HepG2 (cell line): ENCODE measurements around the gene DCAF7. TPM values are rescaled to one million over a fixed set of nuclear protein-coding genes. Genes with fewer than 3 reads are reported as not detected.

Source experiments
- ATAC-seq: fragments of 200-7000 bp; cut with Tn5 transposase; 3 replicates; pipeline ENCODE4 v1.9.1; 2020; ENCODE audit warnings: mild to moderate bottlenecking, moderate library complexity
- BruUV-seq: library from RNA; stranded (reverse); fragments of 400-500 nt; replicated peaks from 2 replicates; lab custom pipeline; 2021; lab: Mats Ljungman, UMichigan
- CTCF ChIA-PET: fragments of 300-600 bp; formaldehyde crosslinking; extraction: SDS; loops from one replicate; lab custom pipeline; 2021; ENCODE audit warnings: low total read pairs, inconsistent platforms, low intra/inter-chr PET ratio; lab: Yijun Ruan, JAX
- POLR2A ChIA-PET: fragments of 350-600 bp; sonication (Branson Sonifier 250); formaldehyde crosslinking; loops from one replicate; lab custom pipeline; 2020; ENCODE audit warnings: antibody characterized with exemption, inconsistent platforms; lab: Yijun Ruan, JAX
- DNase-seq: peaks from one replicate; pipeline ENCODE4 v3.0.0-alpha.2; 2015; ENCODE audit warnings: low spot score
- FAIRE-seq: peaks from 3 replicates; lab custom pipeline; 2011; peaks lifted over from hg19 to GRCh38; lab: Jason Lieb, UNC
- H2AFZ ChIP-seq: one replicate; pipeline ENCODE4 v1.6.1; 2011; ENCODE audit warnings: low read length, inconsistent platforms
- H3K27ac ChIP-seq: fragments of 300-600 bp; 3 replicates; pipeline ENCODE4 v1.8.0; 2011; ENCODE audit warnings: mixed run types, mild to moderate bottlenecking, mixed read lengths, low read length, inconsistent platforms; ENCODE audit not compliant: insufficient read depth; ENCODE audit errors: extremely low read length
- H3K27me3 ChIP-seq, 2 experiments: fragments of 200-600 bp in 1 of 2; 2 replicates in 1 of 2; 3 replicates in 1 of 2; pipeline versions ENCODE4 v1.6.0 to v1.8.0; 2011; ENCODE audit warnings: low read length in 2 of 2, mild to moderate bottlenecking in 2 of 2, moderate library complexity in 2 of 2, inconsistent platforms in 1 of 2; ENCODE audit not compliant: insufficient read depth in 2 of 2, control insufficient read depth in 1 of 2
- H3K36me3 ChIP-seq, 2 experiments: fragments of 200-600 bp in 1 of 2; replicated peaks in 1 of 2; 2 replicates in 1 of 2; 3 replicates in 1 of 2; pipeline versions ENCODE4 v1.5.1 to v1.8.0; 2011; ENCODE audit warnings: low read length in 2 of 2, inconsistent platforms in 1 of 2; ENCODE audit not compliant: insufficient read depth in 2 of 2, control insufficient read depth in 1 of 2
- H3K4me1 ChIP-seq: 2 replicates; pipeline ENCODE4 v1.5.1; 2012; ENCODE audit warnings: low read length, inconsistent platforms; ENCODE audit not compliant: insufficient read depth
- H3K4me2 ChIP-seq: 2 replicates; pipeline ENCODE4 v1.6.0; 2011; ENCODE audit warnings: low read depth, low read length, inconsistent platforms
- H3K4me3 ChIP-seq, 3 experiments: fragments of 200-600 bp in 1 of 3; sonication (generic), shearing (Covaris generic) in 1 of 3; replicated peaks in 1 of 3; 2 replicates each; pipeline ENCODE4 v1.5.1; 2011 to 2016; ENCODE audit warnings: low read length in 3 of 3, inconsistent platforms in 2 of 3, low read depth in 2 of 3, mild to moderate bottlenecking in 2 of 3, control low read depth in 1 of 3, mixed read lengths in 1 of 3; ENCODE audit not compliant: insufficient read depth in 1 of 3
- H3K79me2 ChIP-seq: one replicate; pipeline ENCODE4 v1.6.1; 2011; ENCODE audit warnings: low read length, inconsistent platforms; ENCODE audit not compliant: insufficient read depth
- H3K9ac ChIP-seq: 2 replicates; pipeline ENCODE4 v1.6.0; 2011; ENCODE audit warnings: mild to moderate bottlenecking, low read depth, low read length, inconsistent platforms; ENCODE audit not compliant: insufficient read depth
- H3K9me3 ChIP-seq: 2 replicates; pipeline ENCODE4 v1.5.1; 2012; ENCODE audit warnings: mild to moderate bottlenecking, low read length
- H4K20me1 ChIP-seq: 2 replicates; pipeline ENCODE4 v1.6.0; 2011; ENCODE audit warnings: inconsistent platforms, mild to moderate bottlenecking, low read length, moderate library complexity; ENCODE audit not compliant: insufficient read depth
- MTA1 ChIP-seq: sonication (generic); formaldehyde crosslinking; IDR thresholded peaks from 2 replicates; pipeline ENCODE4 v1.4.0; 2020; ENCODE audit warnings: missing genetic modification reagents, mild to moderate bottlenecking, borderline replicate concordance
- POLR2A ChIP-seq, 2 experiments: IDR thresholded peaks; 2 replicates each; pipeline ENCODE4 v1.6.1; 2011; ENCODE audit warnings: low read depth in 2 of 2, low read length in 2 of 2, mild to moderate bottlenecking in 1 of 2, moderate library complexity in 1 of 2; ENCODE audit not compliant: insufficient read depth in 1 of 2
- TBP ChIP-seq: sonication (generic); formaldehyde crosslinking; IDR thresholded peaks from 2 replicates; pipeline ENCODE4 v1.5.0; 2020; ENCODE audit warnings: missing genetic modification reagents
- ZBTB33 ChIP-seq: sonication (generic); formaldehyde crosslinking; IDR thresholded peaks from 2 replicates; pipeline ENCODE4 v1.4.0; 2020; ENCODE audit warnings: missing genetic modification reagents
- ZBTB38 ChIP-seq: sonication (generic); formaldehyde crosslinking; IDR thresholded peaks from 2 replicates; pipeline ENCODE4 v1.5.1; 2020; ENCODE audit warnings: mild to moderate bottlenecking, missing genetic modification reagents
- WGBS: methylation state at CpG from one replicate; pipeline ENCODE4 v1.1.6; 2017; ENCODE audit warnings: low lambda C conversion rate; 5-methylcytosine and 5-hydroxymethylcytosine counted together
- in situ Hi-C: cut with HindIII; loops from 2 replicates; pipeline ENCODE4 v1.10.0; 2017; ENCODE audit warnings: low pct_unique_long_range_greater_than_20kb; ENCODE audit not compliant: extremely low pct_ligation_motif_present
- intact Hi-C: fragments of 100-400 bp; cut with micrococcal nuclease; formaldehyde crosslinking; loops from one replicate; pipeline ENCODE4 v1.10.0; 2022; ENCODE audit not compliant: unreplicated experiment
- polyA plus RNA-seq, 8 experiments: library from polyadenylated mRNA; depleted of rRNA in 3 of 8; stranded (reverse) in 7 of 8; unstranded in 1 of 8; fragments of >200 nt; fragmentation: Illumina TruSeq in 4 of 8; extraction: Trizol in 4 of 8; gene quantifications; 2 replicates each; pipeline versions ENCODE4 v1.2.1 to v1.2.3, GENCODE V29; 2011 to 2016; ENCODE audit warnings: low read depth in 4 of 8, missing spikeins in 1 of 8, mixed read lengths in 1 of 8; ENCODE audit not compliant: insufficient read depth in 1 of 8
- total RNA-seq, 5 experiments: library from RNA; depleted of rRNA; stranded (reverse); fragments of >200 nt; fragmentation: Illumina TruSeq; extraction: Trizol; gene quantifications; 2 replicates each; pipeline ENCODE4 v1.2.3, GENCODE V29; 2016; ENCODE audit warnings: low read depth in 1 of 5

DCAF7 gene
- total and polyA plus RNA-seq, 2 of the 13 experiments (the other 11 are each of a cell fraction or from before 2014, with no cell fraction given), result 55.2 to 73.4 TPM

GRCh38 chr17:63534816-63535455 lies 15.3 kb upstream of the DCAF7 start:
- H3K4me1 ChIP-seq, result peaks cover 33% of the 10 kb centered on the region
- H3K9ac ChIP-seq, result no peak overlapping the region
- intact Hi-C loops, result no loop called here
- in situ Hi-C loops, result no loop called here
- no TSS peak for BruUV-seq
- ChIA-PET CTCF (no interaction called here), POLR2A (no interaction called here)
- H3K9me3 ChIP-seq, result no peaks in the 10 kb centered on the region
- DNase-seq (no peak), FAIRE-seq (no peak), ATAC-seq (no peak)
- no peak overlapping the region for H2AFZ ChIP-seq
- no peaks in the 10 kb centered on the region for H3K79me2 ChIP-seq
- H3K27me3 ChIP-seq, result peaks cover 18 to 42% of the 10 kb centered on the region in 2 experiments
- no peak overlapping the region for H3K27ac ChIP-seq
- H3K4me3 ChIP-seq, result no peak overlapping the region
- no peaks in the 10 kb centered on the region for H3K36me3 ChIP-seq
- WGBS, result 35% methylated on average over 13 of the region's 13 CpGs
- 0 out of 2 replicates have a peak, but pooled peaks have one; percentile 1 for TF ChIP-seq ZBTB38 (CRISPR knock-in tag)
- TF ChIP-seq MTA1 (CRISPR knock-in tag), result 0 out of 2 replicates have a peak, but pooled peaks have one; percentile 28
- no peak for TF ChIP-seq TBP (CRISPR knock-in tag)
- no peaks in the 10 kb centered on the region for H4K20me1 ChIP-seq
- no peak overlapping the region for H3K4me2 ChIP-seq

GRCh38 chr17:63535640-63536039 lies 14.6 kb upstream of the DCAF7 start:
- in situ Hi-C loops, result no loop called here
- Histone ChIP-seq H3K27ac (no peak overlapping the region), H3K36me3 (no peaks in the 10 kb centered on the region), H3K27me3 (peaks cover 18 to 47% of the 10 kb centered on the region in 2 experiments), H3K79me2 (no peaks in the 10 kb centered on the region), H2AFZ (no peak overlapping the region), H3K4me1 (peaks cover 29% of the 10 kb centered on the region), H3K4me3 (no peak overlapping the region)
- 95% methylated on average over 18 of the region's 24 CpGs for WGBS
- FAIRE-seq, result no peak
- no peak for TF ChIP-seq POLR2A (IDR thresholded peaks at IDR 0.05; ENCODE audit: insufficient read depth in 1 of 2, low read depth in 2 of 2, low read length in 2 of 2)
- TF ChIP-seq ZBTB33 (CRISPR knock-in tag), result peak; percentile 64; the same call in 1 of the 2 replicates
- TF ChIP-seq ZBTB38 (CRISPR knock-in tag), result peak; percentile 22; the same call in 1 of the 2 replicates
- TF ChIP-seq, all 625 proteins: peak for 2
- Histone ChIP-seq H3K4me2 (no peak overlapping the region), H4K20me1 (no peaks in the 10 kb centered on the region), H3K9ac (no peak overlapping the region), H3K9me3 (no peaks in the 10 kb centered on the region)
- intact Hi-C loops, result no loop called here
- ChIA-PET POLR2A (no interaction called here), CTCF (no interaction called here)
- BruUV-seq, result no TSS peak
- no peak for ATAC-seq
- no peak for DNase-seq
